ENCODE measurements around the gene SHISAL1. TPM values are rescaled to one million over a fixed set of nuclear protein-coding genes. Genes with fewer than 3 reads are reported as not detected.

Gene SHISAL1
- polyA plus RNA-seq, 1 donor (not counting 4 experiments of a cell fraction or from before 2014, with no cell fraction given): 0.24 TPM

- no peaks in the 10 kb centered on the region for H3K9me1 ChIP-seq (ENCODE audit: control insufficient read depth, extremely low read depth, insufficient read depth, low read length)
- no peak overlapping the region for H3K4me3 ChIP-seq (ENCODE audit: control insufficient read depth in 2 of 3, extremely low read depth in 1 of 3, insufficient read depth in 2 of 3, low read depth in 1 of 3, low read length in 3 of 3)
- TF ChIP-seq EZH2 (IDR thresholded peaks at IDR 0.05; ENCODE audit: low read length) (no peak), CTCF (optimal IDR thresholded peaks at IDR 0.05 in 1 of 3, IDR thresholded peaks at IDR 0.05 in 1 of 3, conservative IDR thresholded peaks at IDR 0.05 in 1 of 3; ENCODE audit: extremely low read depth in 1 of 3, insufficient read depth in 2 of 3, low read length in 3 of 3) (no peak)
- H3K27ac ChIP-seq (ENCODE audit: control insufficient read depth, insufficient read depth, low read length): no peak overlapping the region
- peaks cover 3% of the 10 kb centered on the region for H4K20me1 ChIP-seq (ENCODE audit: control insufficient read depth, extremely low read depth, insufficient read depth, low read length)
- no peak overlapping the region for H3K9ac ChIP-seq (ENCODE audit: control insufficient read depth, extremely low read depth, insufficient read depth, low read length)
- DNase-seq (ENCODE audit: low read depth, low spot score) (no peak), FAIRE-seq (no peak)
- no peak overlapping the region for H2AFZ ChIP-seq (ENCODE audit: control insufficient read depth, low read length)
- peaks cover 2% of the 10 kb centered on the region for H3K4me1 ChIP-seq (ENCODE audit: control insufficient read depth, extremely low read depth, insufficient read depth, low read length)
- H3K27me3 ChIP-seq (ENCODE audit: control insufficient read depth, extremely low read depth, insufficient read depth, low read length): peaks cover 62% of the 10 kb centered on the region
- no peaks in the 10 kb centered on the region for H3K79me2 ChIP-seq (ENCODE audit: control insufficient read depth, insufficient read depth, low read length)
- no peak overlapping the region for H3K4me2 ChIP-seq (ENCODE audit: control insufficient read depth, extremely low read depth, insufficient read depth, low read depth, low read length)
- dilution Hi-C loops (cut with MboI; ENCODE audit: extremely low pct_ligation_motif_present, low sequenced_read_pairs): no loop called here
- no peaks in the 10 kb centered on the region for H3K36me3 ChIP-seq (ENCODE audit: control insufficient read depth in 2 of 2, extremely low read depth in 1 of 2, insufficient read depth in 2 of 2, low read length in 2 of 2)
- H3K9me3 ChIP-seq (ENCODE audit: control insufficient read depth, low read depth, low read length): no peaks in the 10 kb centered on the region
Observed at GRCh38 chr22:44340271-44341239, 27.8 kb upstream of the SHISAL1 start.

- H3K9ac ChIP-seq (ENCODE audit: control insufficient read depth, extremely low read depth, insufficient read depth, low read length): no peak overlapping the region
Observed at GRCh38 chr22:44338906-44339305, 26.2 kb upstream of the SHISAL1 start.

More at GRCh38 chr22:44338906-44339305, 26.2 kb upstream of the SHISAL1 start:
- Histone ChIP-seq H3K9me1 (ENCODE audit: control insufficient read depth, extremely low read depth, insufficient read depth, low read length) (no peaks in the 10 kb centered on the region), H3K27me3 (ENCODE audit: control insufficient read depth, extremely low read depth, insufficient read depth, low read length) (peaks cover 54% of the 10 kb centered on the region), H3K9me3 (ENCODE audit: control insufficient read depth, low read depth, low read length) (no peaks in the 10 kb centered on the region), H4K20me1 (ENCODE audit: control insufficient read depth, extremely low read depth, insufficient read depth, low read length) (no peaks in the 10 kb centered on the region), H3K4me2 (ENCODE audit: control insufficient read depth, extremely low read depth, insufficient read depth, low read depth, low read length) (no peak overlapping the region), H3K4me3 (ENCODE audit: control insufficient read depth in 2 of 3, extremely low read depth in 1 of 3, insufficient read depth in 2 of 3, low read depth in 1 of 3, low read length in 3 of 3) (no peak overlapping the region), H3K79me2 (ENCODE audit: control insufficient read depth, insufficient read depth, low read length) (no peaks in the 10 kb centered on the region), H2AFZ (ENCODE audit: control insufficient read depth, low read length) (no peak overlapping the region), H3K4me1 (ENCODE audit: control insufficient read depth, extremely low read depth, insufficient read depth, low read length) (peaks cover 2% of the 10 kb centered on the region), H3K36me3 (ENCODE audit: control insufficient read depth in 2 of 2, extremely low read depth in 1 of 2, insufficient read depth in 2 of 2, low read length in 2 of 2) (no peaks in the 10 kb centered on the region), H3K27ac (ENCODE audit: control insufficient read depth, insufficient read depth, low read length) (no peak overlapping the region)
- DNase-seq (ENCODE audit: low read depth, low spot score) (no peak), FAIRE-seq (no peak)
- dilution Hi-C loops (cut with MboI; ENCODE audit: extremely low pct_ligation_motif_present, low sequenced_read_pairs): no loop called here
- no peak for TF ChIP-seq CTCF (optimal IDR thresholded peaks at IDR 0.05 in 1 of 3, IDR thresholded peaks at IDR 0.05 in 1 of 3, conservative IDR thresholded peaks at IDR 0.05 in 1 of 3; ENCODE audit: extremely low read depth in 1 of 3, insufficient read depth in 2 of 3, low read length in 3 of 3)
- TF ChIP-seq EZH2 (IDR thresholded peaks at IDR 0.05; ENCODE audit: low read length): no peak
